CD14-positive monocyte (primary cell): ENCODE data around the gene NDUFV3. TPM values are rescaled to one million over a fixed set of nuclear protein-coding genes. Genes with fewer than 3 reads are reported as not detected.
"Not testable (repeated sequence)": the region's sequence is repeated elsewhere in the genome, so short reads cannot be mapped to it uniquely, and the experiment has no call there.

Experiments used
- DNase-seq, 3 donors: peaks; one replicate each; pipeline ENCODE4 v3.0.0-alpha.2; 2011 to 2022
- H2AFZ ChIP-seq: 2 replicates; pipeline ENCODE4 v1.6.0; 2012; ENCODE audit warnings: mild to moderate bottlenecking, low read depth, low read length, inconsistent platforms; ENCODE audit not compliant: insufficient read depth, poor library complexity, severe bottlenecking
- H3K27ac ChIP-seq, 2 donors: 1 replicate in 1 of 2; 2 replicates in 1 of 2; pipeline ENCODE4 v1.5.1; 2012 to 2013; ENCODE audit warnings: low read length in 2 of 2, control low read depth in 1 of 2, inconsistent platforms in 1 of 2, low read depth in 1 of 2, mild to moderate bottlenecking in 1 of 2
- H3K27me3 ChIP-seq, 2 donors: one replicate each; pipeline versions ENCODE4 v1.6.0 to v1.6.1; 2011 to 2013; ENCODE audit warnings: low read length in 2 of 2; ENCODE audit not compliant: control insufficient read depth in 2 of 2, insufficient read depth in 2 of 2
- H3K36me3 ChIP-seq, 2 donors: replicated peaks in 1 of 2; 1 replicate in 1 of 2; 2 replicates in 1 of 2; pipeline versions ENCODE4 v1.5.1 to v1.6.1; 2012 to 2013; ENCODE audit warnings: low read length in 2 of 2, control low read depth in 1 of 2, inconsistent platforms in 1 of 2, mild to moderate bottlenecking in 1 of 2; ENCODE audit not compliant: insufficient read depth in 2 of 2, control insufficient read depth in 1 of 2
- H3K4me1 ChIP-seq, 2 donors: 1 replicate in 1 of 2; 2 replicates in 1 of 2; pipeline versions ENCODE4 v1.5.1 to v1.6.1; 2012 to 2013; ENCODE audit warnings: low read length in 2 of 2, control low read depth in 1 of 2, inconsistent platforms in 1 of 2, mild to moderate bottlenecking in 1 of 2, moderate library complexity in 1 of 2; ENCODE audit not compliant: insufficient read depth in 2 of 2, control insufficient read depth in 1 of 2
- H3K4me2 ChIP-seq: replicated peaks from 2 replicates; pipeline ENCODE3; 2012; ENCODE audit warnings: low read length, moderate library complexity, mild to moderate bottlenecking; ENCODE audit not compliant: poor library complexity, severe bottlenecking; ENCODE audit errors: extremely low read depth
- H3K4me3 ChIP-seq, 3 experiments: fragments of 200-600 bp in 1 of 3; sonication (generic) in 1 of 3; replicated peaks in 1 of 3; 1 replicate in 2 of 3; 2 replicates in 1 of 3; pipeline ENCODE4 v1.5.1; 2011 to 2013; ENCODE audit warnings: low read length in 3 of 3, mild to moderate bottlenecking in 3 of 3, control low read depth in 2 of 3, low read depth in 2 of 3, inconsistent platforms in 1 of 3, moderate library complexity in 1 of 3
- H3K79me2 ChIP-seq: 2 replicates; pipeline ENCODE4 v1.6.0; 2012; ENCODE audit warnings: mild to moderate bottlenecking, control low read depth, inconsistent platforms, low read length, moderate library complexity; ENCODE audit not compliant: insufficient read depth
- H3K9ac ChIP-seq: 2 replicates; pipeline ENCODE4 v1.6.0; 2017; ENCODE audit warnings: low read length, mild to moderate bottlenecking; ENCODE audit not compliant: insufficient read depth, poor library complexity, severe bottlenecking
- H3K9me3 ChIP-seq, 2 donors: replicated peaks in 1 of 2; 1 replicate in 1 of 2; 2 replicates in 1 of 2; pipeline versions ENCODE4 v1.5.1 to v1.6.1; 2012 to 2013; ENCODE audit warnings: low read length in 2 of 2, control low read depth in 1 of 2; ENCODE audit not compliant: control insufficient read depth in 1 of 2, insufficient read depth in 1 of 2
- H4K20me1 ChIP-seq: 2 replicates; pipeline ENCODE4 v1.6.0; 2012; ENCODE audit warnings: mild to moderate bottlenecking, low read length, control low read depth, moderate library complexity; ENCODE audit not compliant: insufficient read depth
- H3K27ac Mint-ChIP-seq, 7 donors: one replicate each; pipeline ENCODE4 v1.8.0; 2020; ENCODE audit warnings: mild to moderate bottlenecking in 7 of 7, mixed read lengths in 7 of 7, moderate library complexity in 6 of 7, inconsistent platforms in 2 of 7
- H3K27me3 Mint-ChIP-seq, 3 donors: one replicate each; pipeline ENCODE4 v1.8.0; 2021 to 2022; ENCODE audit warnings: low read depth in 3 of 3, mild to moderate bottlenecking in 3 of 3, mixed read lengths in 3 of 3, moderate library complexity in 3 of 3, inconsistent platforms in 1 of 3
- H3K36me3 Mint-ChIP-seq, 2 donors: one replicate each; pipeline ENCODE4 v1.8.0; 2020; ENCODE audit warnings: mixed read lengths in 2 of 2, inconsistent platforms in 1 of 2, mild to moderate bottlenecking in 1 of 2
- H3K4me1 Mint-ChIP-seq: one replicate; pipeline ENCODE4 v1.8.0; 2020; ENCODE audit warnings: mild to moderate bottlenecking, mixed read lengths
- H3K4me3 Mint-ChIP-seq, 2 donors: one replicate each; pipeline ENCODE4 v1.8.0; 2020; ENCODE audit warnings: mild to moderate bottlenecking in 2 of 2, mixed read lengths in 2 of 2, moderate library complexity in 1 of 2
- H3K9me3 Mint-ChIP-seq, 7 donors: one replicate each; pipeline ENCODE4 v1.8.0; 2020 to 2022; ENCODE audit warnings: mixed read lengths in 7 of 7, mild to moderate bottlenecking in 6 of 7, moderate library complexity in 6 of 7, inconsistent platforms in 2 of 7
- CTCF ChIP-seq: fragments of 200-600 bp; IDR thresholded peaks from one replicate; pipeline ENCODE4 v1.8.0; 2022; ENCODE audit warnings: antibody characterized with exemption, mild to moderate bottlenecking
- WGBS: methylation state at CpG from one replicate; pipeline ENCODE4 v1.1.5; 2013; ENCODE audit warnings: missing lambda C conversion rate; ENCODE audit not compliant: insufficient coverage; 5-methylcytosine and 5-hydroxymethylcytosine counted together
- intact Hi-C, 2 donors: fragments of 100-400 bp; cut with micrococcal nuclease; formaldehyde crosslinking; loops; one replicate each; pipeline versions ENCODE4 v1.15.0 to v1.15.1; 2023
- polyA plus RNA-seq, 3 donors: library from polyadenylated mRNA; depleted of rRNA in 1 of 3; unstranded in 2 of 3; stranded (reverse) in 1 of 3; fragments of 300-500 nt in 2 of 3; fragments of >200 nt in 1 of 3; fragmentation: Illumina TruSeq in 2 of 3; gene quantifications; 1 replicate in 2 of 3; 2 replicates in 1 of 3; pipeline ENCODE4 v1.2.3, GENCODE V29; 2012 to 2021

NDUFV3 gene
- polyA plus RNA-seq, 3 donors, result 18.2 to 35.5 (median 28.0) TPM

GRCh38 chr21:42868196-42868595 lies 24.9 kb upstream of the NDUFV3 start:
- no peak for TF ChIP-seq CTCF
- Mint-ChIP-seq H3K27ac (peak overlapping the region in 1 of 7 donors; percentile 14), H3K9me3 (no peaks in the 10 kb centered on the region), H3K36me3 (peaks cover 74 to 93% of the 10 kb centered on the region in 2 donors), H3K27me3 (no peaks in the 10 kb centered on the region), H3K4me1 (no peaks in the 10 kb centered on the region), H3K4me3 (no peak overlapping the region)
- intact Hi-C loops, result loop anchor here in 1 of 2 donors (10.0 kb wide), 1 partner anchor 63 kb away; no protein-coding TSS in a partner anchor
- Histone ChIP-seq H4K20me1 (peaks cover 18% of the 10 kb centered on the region), H3K36me3 (peaks cover 63 to 98% of the 10 kb centered on the region in 2 donors), H2AFZ (no peak overlapping the region), H3K4me1 (no peaks in the 10 kb centered on the region), H3K9ac (no peak overlapping the region), H3K4me3 (no peak overlapping the region), H3K79me2 (peaks cover 49% of the 10 kb centered on the region), H3K4me2 (no peak overlapping the region), H3K9me3 (no peaks in the 10 kb centered on the region), H3K27ac (no peak overlapping the region), H3K27me3 (no peaks in the 10 kb centered on the region)
- WGBS, result 94% methylated on average over 10 of the region's 10 CpGs
- DNase-seq, result no peak

- Histone ChIP-seq H3K27me3 (no peaks in the 10 kb centered on the region), H3K4me2 (no peak overlapping the region), H3K4me1 (peaks cover 2 to 3% of the 10 kb centered on the region in 2 donors), H3K36me3 (peaks cover 67 to 85% of the 10 kb centered on the region in 2 donors), H3K9ac (no peak overlapping the region), H3K4me3 (no peak overlapping the region), H3K79me2 (peaks cover 30% of the 10 kb centered on the region), H4K20me1 (no peaks in the 10 kb centered on the region), H3K27ac (no peak overlapping the region), H3K9me3 (no peaks in the 10 kb centered on the region), H2AFZ (no peak overlapping the region)
- Mint-ChIP-seq H3K9me3 (peaks cover 0 to 2% (median 0%) of the 10 kb centered on the region in 7 donors), H3K4me1 (peaks cover 2% of the 10 kb centered on the region), H3K27me3 (peaks cover 0 to 2% (median 0%) of the 10 kb centered on the region in 3 donors), H3K4me3 (no peak overlapping the region), H3K36me3 (peaks cover 69 to 87% of the 10 kb centered on the region in 2 donors), H3K27ac (peak overlapping the region in 2 of 7 donors; percentile 61 to 76)
- DNase-seq, result no peak
- 100% methylated on average over 5 of the region's 7 CpGs for WGBS
- intact Hi-C loops, result no loop called here
- no peak for TF ChIP-seq CTCF
Measured at GRCh38 chr21:42873096-42873495, 20.0 kb upstream of the NDUFV3 start.

- intact Hi-C loops, result loop anchor here (5.0 kb wide), 1 partner anchor 96 kb away; the partner anchor contains the start of gene PKNOX1 (in 2 of the 2)
- not testable (repeated sequence) for H3K4me3 Mint-ChIP-seq, H3K4me2 ChIP-seq, H2AFZ ChIP-seq, H4K20me1 ChIP-seq, H3K9me3 ChIP-seq, H3K27me3 Mint-ChIP-seq, DNase-seq, H3K27ac ChIP-seq, H3K27me3 ChIP-seq, H3K4me3 ChIP-seq, H3K9me3 Mint-ChIP-seq, H3K27ac Mint-ChIP-seq, H3K9ac ChIP-seq
- H3K4me1 Mint-ChIP-seq, result peaks cover 20% of the 10 kb centered on the region
- 87% methylated on average over 3 of the region's 10 CpGs for WGBS
- H3K36me3 Mint-ChIP-seq, result peaks cover 45 to 61% of the 10 kb centered on the region in 2 donors
- peaks cover 45 to 58% of the 10 kb centered on the region in 2 donors for H3K36me3 ChIP-seq
- peaks cover 17 to 20% of the 10 kb centered on the region in 2 donors for H3K4me1 ChIP-seq
- H3K79me2 ChIP-seq, result peaks cover 34% of the 10 kb centered on the region
Measured at GRCh38 chr21:42875811-42876210, 17.3 kb upstream of the NDUFV3 start.
